Tibial artery (tissue), 4 donors: Measurements from ENCODE around the gene RASGRF1.

Experiments
- DNase-seq, 2 donors: peaks; one replicate each; pipeline ENCODE4 v3.0.0-alpha.2; 2019
- H3K27ac ChIP-seq, 2 donors: fragments of 200-600 bp; sonication (generic) in 1 of 2; 1 replicate in 1 of 2; 2 replicates in 1 of 2; pipeline ENCODE4 v1.5.1; 2018 to 2019; ENCODE audit warnings: mild to moderate bottlenecking in 1 of 2
- H3K27me3 ChIP-seq, 2 donors: fragments of 200-600 bp; sonication (generic) in 1 of 2; one replicate each; pipeline versions ENCODE4 v1.5.1 to v1.6.0; 2016 to 2019
- H3K36me3 ChIP-seq, 3 donors: fragments of 200-600 bp; sonication (generic) in 2 of 3; one replicate each; pipeline ENCODE4 v1.5.1; 2016 to 2019; ENCODE audit warnings: mild to moderate bottlenecking in 2 of 3
- H3K4me1 ChIP-seq, 4 donors: fragments of 200-600 bp; sonication (generic) in 2 of 4; 1 replicate in 3 of 4; 2 replicates in 1 of 4; pipeline ENCODE4 v1.5.1; 2016 to 2019
- H3K4me3 ChIP-seq, 2 donors: fragments of 200-600 bp; sonication (generic) in 1 of 2; 1 replicate in 1 of 2; 2 replicates in 1 of 2; pipeline ENCODE4 v1.5.1; 2018 to 2019; ENCODE audit warnings: mild to moderate bottlenecking in 2 of 2
- H3K9me3 ChIP-seq, 3 donors: fragments of 200-600 bp; sonication (generic) in 1 of 3; one replicate each; pipeline ENCODE4 v1.5.1; 2016 to 2019
- intact Hi-C: fragments of 100-400 bp; cut with DNase I; formaldehyde crosslinking; loops from one replicate; pipeline ENCODE4 v1.15.0; 2023; ENCODE audit warnings: low total_unique reads
- TF ChIP-seq, protein P1 (sequence below), 2 experiments: fragments of 200-600 bp in 1 of 2; fragments of 450-650 bp in 1 of 2; IDR thresholded peaks; one replicate each; pipeline ENCODE4 v1.5.1; 2017 to 2019; ENCODE audit warnings: antibody characterized with exemption in 2 of 2, mild to moderate bottlenecking in 1 of 2, moderate library complexity in 1 of 2

RASGRF1 gene

DNA sequence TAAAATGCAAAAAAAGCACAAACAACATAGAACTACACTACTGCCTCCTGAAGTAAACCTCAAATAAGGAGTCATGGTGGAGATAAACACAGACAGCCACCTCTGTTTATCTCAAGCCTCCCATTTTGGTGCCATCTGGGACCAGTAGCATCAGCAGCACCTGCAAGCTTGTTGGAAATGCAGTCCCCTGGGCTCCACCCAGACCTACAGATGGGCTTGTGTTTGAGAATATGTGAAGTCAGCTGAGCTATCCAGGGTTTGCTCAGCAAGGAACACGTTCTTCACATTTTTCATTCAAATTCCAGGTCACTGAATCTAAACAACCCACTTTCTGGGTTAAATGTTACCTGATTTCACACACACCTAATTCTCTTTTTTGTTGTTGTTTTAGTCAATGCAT is 45.5 kb downstream of the RASGRF1 start:
- Histone ChIP-seq H3K27me3 (peaks cover 0 to 18% of the 10 kb centered on the region in 2 donors), H3K9me3 (peaks cover 0 to 14% (median 11%) of the 10 kb centered on the region in 3 donors), H3K36me3 (no peaks in the 10 kb centered on the region), H3K4me3 (no peak overlapping the region), H3K27ac (no peak overlapping the region), H3K4me1 (no peaks in the 10 kb centered on the region)
- TF ChIP-seq, protein P1, sequence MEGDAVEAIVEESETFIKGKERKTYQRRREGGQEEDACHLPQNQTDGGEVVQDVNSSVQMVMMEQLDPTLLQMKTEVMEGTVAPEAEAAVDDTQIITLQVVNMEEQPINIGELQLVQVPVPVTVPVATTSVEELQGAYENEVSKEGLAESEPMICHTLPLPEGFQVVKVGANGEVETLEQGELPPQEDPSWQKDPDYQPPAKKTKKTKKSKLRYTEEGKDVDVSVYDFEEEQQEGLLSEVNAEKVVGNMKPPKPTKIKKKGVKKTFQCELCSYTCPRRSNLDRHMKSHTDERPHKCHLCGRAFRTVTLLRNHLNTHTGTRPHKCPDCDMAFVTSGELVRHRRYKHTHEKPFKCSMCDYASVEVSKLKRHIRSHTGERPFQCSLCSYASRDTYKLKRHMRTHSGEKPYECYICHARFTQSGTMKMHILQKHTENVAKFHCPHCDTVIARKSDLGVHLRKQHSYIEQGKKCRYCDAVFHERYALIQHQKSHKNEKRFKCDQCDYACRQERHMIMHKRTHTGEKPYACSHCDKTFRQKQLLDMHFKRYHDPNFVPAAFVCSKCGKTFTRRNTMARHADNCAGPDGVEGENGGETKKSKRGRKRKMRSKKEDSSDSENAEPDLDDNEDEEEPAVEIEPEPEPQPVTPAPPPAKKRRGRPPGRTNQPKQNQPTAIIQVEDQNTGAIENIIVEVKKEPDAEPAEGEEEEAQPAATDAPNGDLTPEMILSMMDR (IDR thresholded peaks at IDR 0.05), result no peak
- DNase-seq, result no peak
- intact Hi-C loops, result no loop called here

DNA sequence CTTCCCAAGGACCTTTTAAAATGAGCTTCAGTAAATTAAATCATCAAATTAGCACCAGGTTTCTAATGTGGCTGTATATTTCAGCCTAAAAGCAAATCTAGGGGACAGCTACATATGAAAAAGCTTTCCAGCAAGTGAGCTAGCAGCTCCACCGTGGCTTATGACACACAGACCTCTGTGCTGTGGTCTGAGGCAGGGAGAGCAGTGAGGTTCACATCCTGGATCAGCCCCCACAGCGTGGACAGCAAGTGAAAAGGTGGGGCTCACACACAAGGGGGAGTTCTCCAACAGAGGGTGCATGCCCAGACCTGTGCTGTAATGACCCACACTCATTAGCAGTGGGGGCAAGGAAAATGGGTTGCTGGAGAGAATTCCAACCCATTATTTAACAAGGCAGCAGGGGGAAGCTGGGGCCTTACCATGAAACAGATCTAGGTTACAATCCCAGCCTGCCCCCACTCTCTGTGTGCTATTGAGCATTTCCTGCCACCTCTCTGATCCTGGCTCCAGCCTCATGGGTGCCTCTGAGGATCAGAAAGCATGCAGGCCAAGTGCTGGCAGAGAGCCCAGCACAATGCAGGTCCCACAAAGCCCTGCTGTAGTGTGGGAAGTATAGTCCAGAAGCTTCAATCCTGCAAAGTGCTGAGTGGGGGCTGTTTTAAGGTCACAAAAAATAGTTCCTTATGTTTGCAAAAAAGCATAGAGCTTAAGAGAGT is 48.2 kb downstream of the RASGRF1 start:
- DNase-seq, result no peak
- Histone ChIP-seq H3K36me3 (no peaks in the 10 kb centered on the region), H3K27ac (no peak overlapping the region), H3K4me3 (no peak overlapping the region), H3K27me3 (peaks cover 0 to 18% of the 10 kb centered on the region in 2 donors), H3K4me1 (no peaks in the 10 kb centered on the region), H3K9me3 (peaks cover 0 to 14% (median 11%) of the 10 kb centered on the region in 3 donors)
- TF ChIP-seq, protein P1 (IDR thresholded peaks at IDR 0.05), result no peak
- intact Hi-C loops, result no loop called here

DNA sequence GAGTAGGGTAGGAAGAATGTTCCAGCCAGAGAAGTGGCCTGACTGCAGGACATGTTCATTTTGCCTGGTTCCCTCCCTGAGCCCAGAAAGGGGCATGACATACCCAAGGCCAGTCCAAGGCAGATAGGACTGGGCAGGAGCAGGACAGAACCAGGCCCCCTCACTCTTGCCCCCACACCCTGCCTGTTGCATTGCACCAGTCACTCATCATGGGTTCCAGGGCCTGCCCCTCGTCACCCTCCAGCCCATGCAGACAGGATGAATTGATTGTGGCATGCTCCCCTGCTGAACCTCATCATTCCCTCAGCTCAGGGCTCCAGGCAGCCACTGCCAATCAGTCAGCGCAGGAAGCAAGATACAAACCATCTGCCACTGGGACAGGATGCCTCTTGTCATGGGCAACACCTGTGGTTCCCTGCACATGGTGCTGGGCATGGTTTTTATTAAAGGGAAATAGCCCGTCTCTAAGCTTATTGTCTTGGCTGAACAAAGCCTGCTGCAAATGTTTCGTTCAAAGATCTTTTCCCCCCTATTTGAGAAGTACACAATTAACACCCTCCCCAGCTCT is 48.9 kb downstream of the RASGRF1 start:
- peaks cover 0 to 14% of the 10 kb centered on the region in 2 donors for H3K27me3 ChIP-seq
- intact Hi-C loops, result no loop called here
- no peak for DNase-seq
- H3K4me1 ChIP-seq, result no peaks in the 10 kb centered on the region
- no peaks in the 10 kb centered on the region for H3K36me3 ChIP-seq
- TF ChIP-seq, protein P1 (IDR thresholded peaks at IDR 0.05), result no peak
- peaks cover 0 to 14% (median 11%) of the 10 kb centered on the region in 3 donors for H3K9me3 ChIP-seq
- no peak overlapping the region for H3K4me3 ChIP-seq
- no peak overlapping the region for H3K27ac ChIP-seq

DNA sequence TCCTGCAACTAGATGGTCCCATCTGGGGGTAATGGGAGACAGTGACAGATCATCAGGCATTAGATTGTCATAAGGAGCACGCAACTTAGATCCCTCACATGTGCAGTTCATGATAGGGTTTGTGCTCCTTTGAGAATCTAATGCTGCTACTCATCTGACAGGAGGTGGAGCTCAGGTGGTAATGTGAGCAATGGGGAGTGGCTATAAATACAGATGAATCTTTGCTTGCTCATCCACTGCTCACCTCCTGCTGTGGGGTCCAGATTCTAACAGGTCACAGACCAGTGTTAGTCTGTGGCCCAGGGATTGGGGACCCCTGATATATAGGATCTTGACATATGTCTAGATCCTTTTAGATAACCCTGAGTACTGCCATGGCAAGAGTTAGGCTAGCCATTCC is 52.7 kb downstream of the RASGRF1 start:
- H3K4me1 ChIP-seq, result peaks cover 0 to 7% (median 0%) of the 10 kb centered on the region in 4 donors
- DNase-seq, result no peak
- H3K27me3 ChIP-seq, result peaks cover 0 to 10% of the 10 kb centered on the region in 2 donors
- intact Hi-C loops, result no loop called here
- peaks cover 0 to 5% (median 4%) of the 10 kb centered on the region in 3 donors for H3K9me3 ChIP-seq
- H3K27ac ChIP-seq, result no peak overlapping the region
- TF ChIP-seq, protein P1 (IDR thresholded peaks at IDR 0.05), result no peak
- H3K4me3 ChIP-seq, result no peak overlapping the region
- no peaks in the 10 kb centered on the region for H3K36me3 ChIP-seq

DNA sequence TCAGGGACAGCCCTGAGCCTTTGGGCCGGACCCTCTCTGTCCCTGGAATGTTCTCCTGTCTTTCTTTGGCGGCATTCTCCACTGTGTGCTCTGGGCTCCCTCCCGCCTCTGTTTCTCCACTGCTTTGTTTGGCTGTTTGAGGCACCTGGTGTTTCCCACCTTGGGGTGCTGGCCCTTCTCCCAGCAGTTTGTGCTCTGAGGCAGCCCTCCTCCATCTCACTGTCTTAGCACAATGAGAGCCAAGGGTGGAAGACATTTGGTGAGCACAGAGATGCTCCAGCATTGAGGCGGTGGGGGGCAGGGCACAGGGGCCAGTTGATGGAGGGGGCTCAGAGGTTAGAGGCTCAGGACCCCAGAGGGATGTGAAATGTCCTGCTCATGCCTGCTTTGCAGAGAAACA is 54.3 kb downstream of the RASGRF1 start:
- H3K4me1 ChIP-seq, result peaks cover 0 to 7% (median 0%) of the 10 kb centered on the region in 4 donors
- no peak for DNase-seq
- H3K4me3 ChIP-seq, result no peak overlapping the region
- H3K27ac ChIP-seq, result no peak overlapping the region
- H3K27me3 ChIP-seq, result no peaks in the 10 kb centered on the region
- TF ChIP-seq, protein P1 (IDR thresholded peaks at IDR 0.05), result no peak
- no peaks in the 10 kb centered on the region for H3K9me3 ChIP-seq
- no peaks in the 10 kb centered on the region for H3K36me3 ChIP-seq
- intact Hi-C loops, result no loop called here
